Loucy (cell line): ENCODE results near the gene TMEM181.

ENCODE experiments used
- H2AFZ ChIP-seq: fragments of 200-600 bp; sonication (generic); 2 replicates; pipeline ENCODE4 v1.6.0; 2016; ENCODE audit warnings: antibody characterized with exemption, mild to moderate bottlenecking, low read length, moderate library complexity
- H3F3A ChIP-seq: fragments of 200-600 bp; 2 replicates; pipeline ENCODE4 v1.6.0; 2016; ENCODE audit warnings: antibody characterized with exemption, low read depth, mild to moderate bottlenecking
- H3K27me3 ChIP-seq: fragments of 200-600 bp; sonication (generic); 2 replicates; pipeline ENCODE4 v1.6.1; 2014; ENCODE audit warnings: low read length, mild to moderate bottlenecking; ENCODE audit not compliant: insufficient read depth, poor library complexity, severe bottlenecking
- H3K36me3 ChIP-seq: fragments of 200-600 bp; sonication (generic); 2 replicates; pipeline ENCODE4 v1.6.1; 2016; ENCODE audit warnings: low read length; ENCODE audit not compliant: insufficient read depth
- H3K4me1 ChIP-seq: fragments of 200-600 bp; sonication (generic); 2 replicates; pipeline ENCODE4 v1.5.1; 2014; ENCODE audit warnings: low read length, mild to moderate bottlenecking; ENCODE audit not compliant: insufficient read depth, poor library complexity, severe bottlenecking
- H3K4me2 ChIP-seq: fragments of 200-600 bp; sonication (generic); 2 replicates; pipeline ENCODE4 v1.6.0; 2014; ENCODE audit warnings: antibody characterized with exemption, low read length, low read depth, mild to moderate bottlenecking; ENCODE audit not compliant: poor library complexity, severe bottlenecking
- H3K4me3 ChIP-seq: fragments of 200-600 bp; sonication (generic); 2 replicates; pipeline ENCODE4 v1.5.1; 2014; ENCODE audit warnings: low read length, mild to moderate bottlenecking, mixed read lengths; ENCODE audit not compliant: poor library complexity, severe bottlenecking
- H3K79me2 ChIP-seq: fragments of 200-600 bp; sonication (generic); 2 replicates; pipeline ENCODE4 v1.6.1; 2014; ENCODE audit warnings: low read length; ENCODE audit not compliant: insufficient read depth
- H3K9ac ChIP-seq: fragments of 200-600 bp; sonication (generic); 2 replicates; pipeline ENCODE4 v1.6.0; 2014; ENCODE audit warnings: mild to moderate bottlenecking, low read depth, low read length, moderate library complexity; ENCODE audit not compliant: poor library complexity, severe bottlenecking
- H3K9me2 ChIP-seq: fragments of 200-600 bp; sonication (generic); replicated peaks from 2 replicates; pipeline ENCODE4 v1.6.1; 2016; ENCODE audit warnings: low read depth, low read length, mixed read lengths
- H3K9me3 ChIP-seq: fragments of 200-600 bp; sonication (generic); 2 replicates; pipeline ENCODE4 v1.6.1; 2014; ENCODE audit warnings: mild to moderate bottlenecking, antibody characterized with exemption, low read length, low read depth; ENCODE audit not compliant: insufficient read depth
- H4K20me1 ChIP-seq: fragments of 200-600 bp; sonication (generic); 2 replicates; pipeline ENCODE4 v1.6.0; 2014; ENCODE audit warnings: antibody characterized with exemption, low read length, mild to moderate bottlenecking; ENCODE audit not compliant: insufficient read depth, poor library complexity, severe bottlenecking
- EZH2phosphoT487 ChIP-seq: fragments of 200-600 bp; IDR thresholded peaks from 2 replicates; pipeline ENCODE4 v1.6.1; 2018; ENCODE audit warnings: antibody characterized with exemption, mild to moderate bottlenecking, moderate library complexity, borderline replicate concordance
- TF ChIP-seq, protein P1 (sequence below): fragments of 200-600 bp; sonication (generic); conservative IDR thresholded peaks from 2 replicates; pipeline ENCODE4 v1.5.1; 2014; ENCODE audit warnings: mild to moderate bottlenecking, antibody characterized with exemption, low read length

The TMEM181 gene

DNA sequence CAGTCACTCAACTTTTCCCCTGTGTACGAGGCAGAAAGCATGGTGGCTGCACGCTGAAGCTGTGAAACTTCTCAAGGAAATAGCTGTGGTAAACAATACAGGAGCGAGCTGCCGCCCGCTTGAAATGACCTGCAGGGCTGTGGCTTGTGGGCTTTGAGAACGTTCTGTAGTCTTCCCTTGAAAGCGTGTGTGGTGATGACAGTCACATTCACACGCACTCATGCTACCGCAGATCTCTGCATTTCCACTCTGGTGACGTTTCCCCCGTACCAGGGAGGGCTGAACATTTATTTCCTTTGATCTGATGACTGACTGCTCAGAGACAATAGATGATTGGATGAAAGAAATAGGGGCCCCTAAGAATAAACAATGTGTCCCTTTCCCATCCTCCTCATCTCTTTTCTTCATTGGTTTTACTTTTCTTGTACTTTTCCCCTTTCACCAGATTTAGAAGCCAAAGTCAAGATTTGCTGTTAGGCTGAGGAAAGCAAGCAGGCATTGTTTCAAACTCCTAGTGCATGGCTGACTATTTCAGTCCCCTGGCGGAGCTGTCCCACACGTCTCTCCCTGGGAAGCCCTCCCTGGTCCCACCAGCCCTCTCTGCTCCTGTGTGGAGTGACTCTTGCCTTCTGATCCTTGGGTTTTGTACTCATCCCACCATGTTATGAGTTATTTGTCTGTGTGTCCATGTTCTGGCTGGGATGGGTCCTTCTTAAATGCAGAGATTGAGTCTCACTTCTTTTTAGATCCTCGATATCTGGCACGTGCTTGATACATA lies 93.9 kb downstream of the TMEM181 start:
- no peak overlapping the region for H3K4me3 ChIP-seq
- peak overlapping the region; percentile 21 for H3K4me2 ChIP-seq
- H3K36me3 ChIP-seq, result no peaks in the 10 kb centered on the region
- H3K9ac ChIP-seq, result no peak overlapping the region
- no peak overlapping the region for H2AFZ ChIP-seq
- H3K9me2 ChIP-seq, result no peaks in the 10 kb centered on the region
- H3K27me3 ChIP-seq, result peaks cover 78% of the 10 kb centered on the region
- H3F3A ChIP-seq, result no peaks in the 10 kb centered on the region
- peaks cover 24% of the 10 kb centered on the region for H3K4me1 ChIP-seq
- TF ChIP-seq, protein P1, sequence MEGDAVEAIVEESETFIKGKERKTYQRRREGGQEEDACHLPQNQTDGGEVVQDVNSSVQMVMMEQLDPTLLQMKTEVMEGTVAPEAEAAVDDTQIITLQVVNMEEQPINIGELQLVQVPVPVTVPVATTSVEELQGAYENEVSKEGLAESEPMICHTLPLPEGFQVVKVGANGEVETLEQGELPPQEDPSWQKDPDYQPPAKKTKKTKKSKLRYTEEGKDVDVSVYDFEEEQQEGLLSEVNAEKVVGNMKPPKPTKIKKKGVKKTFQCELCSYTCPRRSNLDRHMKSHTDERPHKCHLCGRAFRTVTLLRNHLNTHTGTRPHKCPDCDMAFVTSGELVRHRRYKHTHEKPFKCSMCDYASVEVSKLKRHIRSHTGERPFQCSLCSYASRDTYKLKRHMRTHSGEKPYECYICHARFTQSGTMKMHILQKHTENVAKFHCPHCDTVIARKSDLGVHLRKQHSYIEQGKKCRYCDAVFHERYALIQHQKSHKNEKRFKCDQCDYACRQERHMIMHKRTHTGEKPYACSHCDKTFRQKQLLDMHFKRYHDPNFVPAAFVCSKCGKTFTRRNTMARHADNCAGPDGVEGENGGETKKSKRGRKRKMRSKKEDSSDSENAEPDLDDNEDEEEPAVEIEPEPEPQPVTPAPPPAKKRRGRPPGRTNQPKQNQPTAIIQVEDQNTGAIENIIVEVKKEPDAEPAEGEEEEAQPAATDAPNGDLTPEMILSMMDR, result no peak
- TF ChIP-seq EZH2phosphoT487, result no peak
- no peaks in the 10 kb centered on the region for H3K79me2 ChIP-seq
- no peaks in the 10 kb centered on the region for H4K20me1 ChIP-seq
- no peaks in the 10 kb centered on the region for H3K9me3 ChIP-seq

- H2AFZ ChIP-seq, result no peak overlapping the region
- no peak overlapping the region for H3K4me2 ChIP-seq
Observed at GRCh38 chr6:158654498-158654897, 94.6 kb downstream of the TMEM181 start.

GRCh38 chr6:158654960-158655489 lies 95.1 kb downstream of the TMEM181 start:
- Histone ChIP-seq H3K4me2 (no peak overlapping the region), H3K4me1 (peaks cover 14% of the 10 kb centered on the region), H3K27me3 (peaks cover 72% of the 10 kb centered on the region), H3F3A (no peaks in the 10 kb centered on the region), H3K9me2 (no peaks in the 10 kb centered on the region), H4K20me1 (no peaks in the 10 kb centered on the region), H3K9me3 (no peaks in the 10 kb centered on the region), H3K4me3 (no peak overlapping the region), H2AFZ (no peak overlapping the region), H3K9ac (no peak overlapping the region), H3K79me2 (no peaks in the 10 kb centered on the region), H3K36me3 (no peaks in the 10 kb centered on the region)
- no peak for TF ChIP-seq EZH2phosphoT487
- TF ChIP-seq, protein P1, result no peak

More at GRCh38 chr6:158654498-158654897, 94.6 kb downstream of the TMEM181 start:
- Histone ChIP-seq H3K9me3 (no peaks in the 10 kb centered on the region), H3K27me3 (peaks cover 77% of the 10 kb centered on the region), H3F3A (no peaks in the 10 kb centered on the region), H3K9ac (no peak overlapping the region), H3K36me3 (no peaks in the 10 kb centered on the region), H3K4me3 (no peak overlapping the region), H4K20me1 (no peaks in the 10 kb centered on the region), H3K9me2 (no peaks in the 10 kb centered on the region), H3K79me2 (no peaks in the 10 kb centered on the region), H3K4me1 (peaks cover 19% of the 10 kb centered on the region)
- no peak for TF ChIP-seq EZH2phosphoT487
- TF ChIP-seq, protein P1, result no peak
